ENCODE measurements around the gene SLCO4A1.

DNA sequence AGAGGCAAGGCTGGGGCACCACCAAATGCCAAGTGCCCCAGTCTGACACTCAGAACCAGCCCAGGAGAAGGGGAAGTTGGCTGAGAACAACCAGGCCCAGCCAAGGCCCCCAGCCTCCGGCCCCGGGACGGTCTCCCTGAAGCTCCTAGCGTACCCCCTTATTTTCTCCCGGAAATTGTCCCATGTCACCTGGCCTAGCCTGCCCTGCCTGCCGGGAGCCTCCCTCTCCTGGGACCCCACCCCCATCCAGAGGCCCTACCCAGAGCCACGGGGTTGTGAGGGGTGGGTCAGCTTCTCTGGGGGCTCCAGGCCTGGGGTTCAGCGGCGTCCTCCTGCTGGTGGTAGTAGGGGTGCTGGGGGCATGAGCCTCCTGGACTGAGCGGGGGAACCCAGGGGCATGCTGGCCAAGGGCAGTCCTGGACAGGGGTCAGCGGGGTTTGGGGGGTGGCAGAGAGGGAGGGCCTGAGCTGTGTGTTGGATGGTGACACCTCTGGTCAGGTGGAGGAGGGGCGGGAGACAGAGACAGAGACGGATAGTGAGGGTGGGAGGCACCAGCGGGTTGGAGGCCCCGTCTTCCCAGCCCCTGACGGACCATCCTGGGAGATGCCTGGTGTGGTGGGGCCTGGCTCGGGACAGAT lies 7.9 kb upstream of the SLCO4A1 start:
- TF ChIP-seq, protein P1, sequence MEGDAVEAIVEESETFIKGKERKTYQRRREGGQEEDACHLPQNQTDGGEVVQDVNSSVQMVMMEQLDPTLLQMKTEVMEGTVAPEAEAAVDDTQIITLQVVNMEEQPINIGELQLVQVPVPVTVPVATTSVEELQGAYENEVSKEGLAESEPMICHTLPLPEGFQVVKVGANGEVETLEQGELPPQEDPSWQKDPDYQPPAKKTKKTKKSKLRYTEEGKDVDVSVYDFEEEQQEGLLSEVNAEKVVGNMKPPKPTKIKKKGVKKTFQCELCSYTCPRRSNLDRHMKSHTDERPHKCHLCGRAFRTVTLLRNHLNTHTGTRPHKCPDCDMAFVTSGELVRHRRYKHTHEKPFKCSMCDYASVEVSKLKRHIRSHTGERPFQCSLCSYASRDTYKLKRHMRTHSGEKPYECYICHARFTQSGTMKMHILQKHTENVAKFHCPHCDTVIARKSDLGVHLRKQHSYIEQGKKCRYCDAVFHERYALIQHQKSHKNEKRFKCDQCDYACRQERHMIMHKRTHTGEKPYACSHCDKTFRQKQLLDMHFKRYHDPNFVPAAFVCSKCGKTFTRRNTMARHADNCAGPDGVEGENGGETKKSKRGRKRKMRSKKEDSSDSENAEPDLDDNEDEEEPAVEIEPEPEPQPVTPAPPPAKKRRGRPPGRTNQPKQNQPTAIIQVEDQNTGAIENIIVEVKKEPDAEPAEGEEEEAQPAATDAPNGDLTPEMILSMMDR (IDR thresholded peaks at IDR 0.05) = no peak
- TF ChIP-seq EP300 (IDR thresholded peaks at IDR 0.05) = no peak
- no peak for TF ChIP-seq POLR2A (IDR thresholded peaks at IDR 0.05)

Data from ovary (tissue), 3 donors.